IMR-90 (cell line): ENCODE data around the gene BAZ2B. TPM values are rescaled to one million over a fixed set of nuclear protein-coding genes. Genes with fewer than 3 reads are reported as not detected.

Source experiments
- ATAC-seq: fragments of 200-7000 bp; cut with Tn5 transposase; 2 replicates; pipeline ENCODE4 v1.9.1; 2020; ENCODE audit warnings: low read depth, mild to moderate bottlenecking, moderate library complexity
- BruUV-seq: library from RNA; stranded (reverse); fragments of 400-500 nt; replicated peaks from 2 replicates; lab custom pipeline; 2021; lab: Mats Ljungman, UMichigan
- CTCF ChIA-PET: fragments of 300-600 bp; formaldehyde crosslinking; extraction: SDS; loops from one replicate; lab custom pipeline; 2021; ENCODE audit warnings: antibody characterized with exemption; lab: Yijun Ruan, JAX
- POLR2A ChIA-PET: fragments of 300-600 bp; sonication (Branson Sonifier 250); formaldehyde crosslinking; loops from one replicate; lab custom pipeline; 2022; ENCODE audit warnings: antibody characterized with exemption; ENCODE audit not compliant: unreplicated experiment; lab: Charles Lee
- DNase-seq: peaks from one replicate; pipeline ENCODE4 v3.0.0; 2013
- H2AFZ ChIP-seq: replicated peaks from 2 replicates; pipeline ENCODE3; 2013; ENCODE audit warnings: low read length, mild to moderate bottlenecking; ENCODE audit not compliant: poor library complexity
- H2AK5ac ChIP-seq: 2 replicates; pipeline ENCODE4 v1.6.1; 2013; ENCODE audit warnings: low read depth, low read length, inconsistent platforms
- H2AK9ac ChIP-seq: replicated peaks from 2 replicates; pipeline ENCODE3; 2013; ENCODE audit warnings: mild to moderate bottlenecking, low read depth, low read length, moderate library complexity; ENCODE audit not compliant: poor library complexity
- H2BK120ac ChIP-seq: 2 replicates; pipeline ENCODE4 v1.6.1; 2013; ENCODE audit warnings: low read depth, low read length, inconsistent platforms
- H2BK15ac ChIP-seq: 3 replicates; pipeline ENCODE4 v1.6.1; 2013; ENCODE audit warnings: low read depth, low read length, inconsistent platforms
- H2BK20ac ChIP-seq: 2 replicates; pipeline ENCODE4 v1.6.1; 2013; ENCODE audit warnings: low read depth, mild to moderate bottlenecking, inconsistent platforms, low read length, moderate library complexity
- H2BK5ac ChIP-seq: 2 replicates; pipeline ENCODE4 v1.6.1; 2013; ENCODE audit warnings: mild to moderate bottlenecking, low read depth, low read length, inconsistent platforms; ENCODE audit not compliant: poor library complexity, severe bottlenecking
- H3K14ac ChIP-seq: replicated peaks from 2 replicates; pipeline ENCODE4 v1.6.1; 2013; ENCODE audit warnings: low read depth, low read length, inconsistent platforms
- H3K18ac ChIP-seq: 2 replicates; pipeline ENCODE4 v1.6.1; 2013; ENCODE audit warnings: low read depth, low read length, control low read depth
- H3K23ac ChIP-seq: 2 replicates; pipeline ENCODE4 v1.6.1; 2013; ENCODE audit warnings: low read depth, low read length, inconsistent platforms
- H3K27ac ChIP-seq: 2 replicates; pipeline ENCODE4 v1.5.1; 2013; ENCODE audit warnings: mild to moderate bottlenecking, control low read depth, low read length; ENCODE audit not compliant: insufficient read depth
- H3K27me3 ChIP-seq: 2 replicates; pipeline ENCODE4 v1.6.1; 2013; ENCODE audit warnings: low read length; ENCODE audit not compliant: control insufficient read depth, insufficient read depth
- H3K36me3 ChIP-seq: 2 replicates; pipeline ENCODE4 v1.6.1; 2013; ENCODE audit warnings: low read length, mixed read lengths; ENCODE audit not compliant: control insufficient read depth, insufficient read depth
- H3K4ac ChIP-seq: 2 replicates; pipeline ENCODE4 v1.6.1; 2013; ENCODE audit warnings: low read depth, low read length, inconsistent platforms
- H3K4me1 ChIP-seq: 2 replicates; pipeline ENCODE4 v1.6.1; 2013; ENCODE audit warnings: low read length, mixed read lengths; ENCODE audit not compliant: control insufficient read depth, insufficient read depth
- H3K4me2 ChIP-seq: 2 replicates; pipeline ENCODE4 v1.6.1; 2013; ENCODE audit warnings: low read depth, mild to moderate bottlenecking, control low read depth, low read length, moderate library complexity
- H3K4me3 ChIP-seq: 2 replicates; pipeline ENCODE4 v1.5.1; 2013; ENCODE audit warnings: low read depth, mild to moderate bottlenecking, control low read depth, low read length, moderate library complexity; ENCODE audit not compliant: insufficient read depth
- H3K56ac ChIP-seq: 2 replicates; pipeline ENCODE4 v1.6.1; 2013; ENCODE audit warnings: low read length, inconsistent platforms; ENCODE audit not compliant: insufficient read depth; ENCODE audit errors: extremely low read depth
- H3K79me1 ChIP-seq, 2 experiments: 2 replicates each; pipeline ENCODE4 v1.6.1; 2013; ENCODE audit warnings: low read length in 2 of 2, inconsistent platforms in 1 of 2, low read depth in 1 of 2
- H3K9ac ChIP-seq: 2 replicates; pipeline ENCODE4 v1.6.1; 2013; ENCODE audit warnings: low read depth, low read length, control low read depth
- H3K9me1 ChIP-seq: 2 replicates; pipeline ENCODE4 v1.6.1; 2013; ENCODE audit warnings: low read length, inconsistent platforms; ENCODE audit not compliant: insufficient read depth
- H3K9me3 ChIP-seq: 2 replicates; pipeline ENCODE4 v1.6.1; 2013; ENCODE audit warnings: low read length; ENCODE audit not compliant: control insufficient read depth, insufficient read depth
- H4K20me1 ChIP-seq: 2 replicates; pipeline ENCODE4 v1.6.1; 2013; ENCODE audit warnings: low read length, inconsistent platforms; ENCODE audit not compliant: insufficient read depth
- H4K5ac ChIP-seq: 2 replicates; pipeline ENCODE4 v1.6.1; 2013; ENCODE audit warnings: mild to moderate bottlenecking, low read depth, low read length, control low read depth
- H4K8ac ChIP-seq, 2 experiments: 2 replicates each; pipeline ENCODE4 v1.6.1; 2013; ENCODE audit warnings: low read depth in 2 of 2, low read length in 2 of 2, control low read depth in 1 of 2, inconsistent platforms in 1 of 2
- H4K91ac ChIP-seq: 2 replicates; pipeline ENCODE4 v1.6.1; 2013; ENCODE audit warnings: low read depth, low read length, inconsistent platforms; ENCODE audit not compliant: insufficient read depth
- BHLHE40 ChIP-seq: fragments of 150-350 bp; IDR thresholded peaks from 2 replicates; pipeline ENCODE4 v1.6.1; 2016; ENCODE audit warnings: mild to moderate bottlenecking, low read depth, low read length
- FOS ChIP-seq: fragments of 150-350 bp; IDR thresholded peaks from 2 replicates; pipeline ENCODE4 v1.6.1; 2016; ENCODE audit warnings: low read depth, low read length
- MAFK ChIP-seq: IDR thresholded peaks from 2 replicates; pipeline ENCODE4 v1.6.1; 2012; ENCODE audit warnings: low read depth, low read length, improper control_type of control experiment
- MAZ ChIP-seq: IDR thresholded peaks from 2 replicates; pipeline ENCODE4 v1.6.1; 2012; ENCODE audit warnings: low read depth, mild to moderate bottlenecking, low read length, improper control_type of control experiment, moderate library complexity, borderline replicate concordance
- NFE2L2 ChIP-seq: fragments of 150-350 bp; IDR thresholded peaks from 2 replicates; pipeline ENCODE4 v1.6.1; 2016; ENCODE audit warnings: low read depth, mild to moderate bottlenecking, low read length
- POLR2A ChIP-seq: IDR thresholded peaks from 2 replicates; pipeline ENCODE4 v1.6.1; 2012; ENCODE audit warnings: mild to moderate bottlenecking, low read depth, low read length
- RAD21 ChIP-seq: IDR thresholded peaks from 2 replicates; pipeline ENCODE4 v1.6.1; 2012; ENCODE audit warnings: low read length, improper control_type of control experiment
- RFX5 ChIP-seq: IDR thresholded peaks from 2 replicates; pipeline ENCODE4 v1.8.0; 2012; ENCODE audit warnings: low read depth, mild to moderate bottlenecking, low read length, moderate library complexity
- SMC3 ChIP-seq: fragments of 150-350 bp; IDR thresholded peaks from 2 replicates; pipeline ENCODE4 v1.6.1; 2016; ENCODE audit warnings: low read depth, mild to moderate bottlenecking, antibody characterized with exemption, low read length, moderate library complexity
- USF2 ChIP-seq: fragments of 150-350 bp; IDR thresholded peaks from 2 replicates; pipeline ENCODE4 v1.6.1; 2017; ENCODE audit warnings: mild to moderate bottlenecking, antibody characterized with exemption, low read length, low read depth
- WGBS, 2 experiments: methylation state at CpG; one replicate each; pipeline versions ENCODE4 v1.1.5 to v1.1.7; 2013; ENCODE audit warnings: missing lambda C conversion rate in 2 of 2; ENCODE audit not compliant: insufficient read length in 1 of 2; ENCODE audit errors: extremely low coverage in 2 of 2; 5-methylcytosine and 5-hydroxymethylcytosine counted together
- dilution Hi-C: fragments of 300-500 bp; cut with HindIII; formaldehyde crosslinking; loops from one replicate; pipeline ENCODE4 v1.14.3; 2018; ENCODE audit warnings: low sequenced_read_pairs; ENCODE audit not compliant: unreplicated experiment
- in situ Hi-C: fragments of 300-500 bp; cut with MboI; formaldehyde crosslinking; loops from 3 replicates; pipeline ENCODE4 v1.14.3; 2019; ENCODE audit warnings: low sequenced_read_pairs, inconsistent platforms, mixed read lengths
- intact Hi-C: fragments of 100-400 bp; cut with micrococcal nuclease; formaldehyde crosslinking; loops from 2 replicates; pipeline ENCODE4 v1.10.0; 2022
- polyA plus RNA-seq, 3 experiments: library from polyadenylated mRNA; depleted of rRNA; stranded (reverse); fragments of >200 nt; gene quantifications; 2 replicates each; pipeline ENCODE4 v1.2.3, GENCODE V29; 2012; ENCODE audit warnings: low replicate concordance in 1 of 3
- total RNA-seq: library from RNA; depleted of rRNA; stranded (reverse); fragments of >200 nt; gene quantifications from 2 replicates; pipeline ENCODE4 v1.2.3, GENCODE V29; 2012

BAZ2B gene
- total and polyA plus RNA-seq, 2 of the 4 experiments (the other 2 are of a cell fraction): 8.9 to 42.1 TPM

GRCh38 chr2:159584796-159585195 is 31.6 kb downstream of the BAZ2B start:
- no peak overlapping the region for H4K5ac ChIP-seq
- H2AK5ac ChIP-seq: no peak overlapping the region
- no CpG with 5 or more reads among the region's 2 CpGs for WGBS, 2 experiments
- H3K9me1 ChIP-seq: no peaks in the 10 kb centered on the region
- in situ Hi-C loops (no loop called here), intact Hi-C loops (no loop called here), dilution Hi-C loops (no loop called here)
- no TSS peak for BruUV-seq
- POLR2A ChIA-PET: no interaction called here
- H2AFZ ChIP-seq: no peak overlapping the region
- no peak overlapping the region for H3K18ac ChIP-seq
- no peak overlapping the region for H3K4ac ChIP-seq
- H3K4me3 ChIP-seq: no peak overlapping the region
- H2BK5ac ChIP-seq: no peak overlapping the region
- H2BK20ac ChIP-seq: no peak overlapping the region
- no peaks in the 10 kb centered on the region for H3K9me3 ChIP-seq
- peaks cover 14 to 15% of the 10 kb centered on the region in 2 experiments for H3K79me1 ChIP-seq
- H3K4me1 ChIP-seq: no peaks in the 10 kb centered on the region
- no peak overlapping the region for H2BK15ac ChIP-seq
- H4K20me1 ChIP-seq: peaks cover 3% of the 10 kb centered on the region; the same call in 1 of the 2 replicates
- no peak overlapping the region for H3K14ac ChIP-seq
- H3K27ac ChIP-seq: no peak overlapping the region
- ATAC-seq (no peak), DNase-seq (no peak)
- TF ChIP-seq NFE2L2: no peak
- no peak for TF ChIP-seq RAD21
- no peak for TF ChIP-seq USF2
- TF ChIP-seq SMC3: no peak
- no peak for TF ChIP-seq POLR2A
- TF ChIP-seq MAFK: no peak
- no peak for TF ChIP-seq FOS
- no peak for TF ChIP-seq BHLHE40
- TF ChIP-seq MAZ: no peak
- no peak for TF ChIP-seq RFX5
- H3K23ac ChIP-seq: no peak overlapping the region
- H4K8ac ChIP-seq: no peak overlapping the region
- H3K36me3 ChIP-seq: no peaks in the 10 kb centered on the region
- no peak overlapping the region for H2AK9ac ChIP-seq
- H3K56ac ChIP-seq: no peak overlapping the region
- H2BK120ac ChIP-seq: no peak overlapping the region
- H3K9ac ChIP-seq: no peak overlapping the region
- H3K4me2 ChIP-seq: no peak overlapping the region
- no peak overlapping the region for H4K91ac ChIP-seq
- no peaks in the 10 kb centered on the region for H3K27me3 ChIP-seq
- CTCF ChIA-PET: no interaction called here
